Fibroblast of lung (primary cell): Measurements from ENCODE around the gene ADCY3.

Experiments
- CTCF ChIP-seq, 2 donors: IDR thresholded peaks in 1 of 2; conservative IDR thresholded peaks in 1 of 2; 1 replicate in 1 of 2; 2 replicates in 1 of 2; pipeline ENCODE4 v1.5.1; 2011 to 2012; ENCODE audit warnings: low read length in 2 of 2, control low read depth in 1 of 2, inconsistent platforms in 1 of 2, low read depth in 1 of 2, mild to moderate bottlenecking in 1 of 2
- EZH2 ChIP-seq: IDR thresholded peaks from 2 replicates; pipeline ENCODE4 v1.5.1; 2012; ENCODE audit warnings: low read length, control low read depth, mild to moderate bottlenecking; ENCODE audit errors: missing control alignments

- no peak for TF ChIP-seq CTCF (conservative IDR thresholded peaks at IDR 0.05 in 1 of 2, IDR thresholded peaks at IDR 0.05 in 1 of 2; ENCODE audit: low read depth in 1 of 2, low read length in 2 of 2)
- TF ChIP-seq EZH2: no peak
Observed at GRCh38 chr2:24929230-24929629, 9.2 kb upstream of the ADCY3 start.
